ENCODE data around the gene UHMK1. TPM values are rescaled to one million over a fixed set of nuclear protein-coding genes. Genes with fewer than 3 reads are reported as not detected.
"Not testable (repeated sequence)": the region's sequence is repeated elsewhere in the genome, so short reads cannot be mapped to it uniquely, and the experiment has no call there.

UHMK1 gene
- total RNA-seq, result 10 to 100 TPM; 26.5 to 57.1 (median 43.3) TPM

DNA sequence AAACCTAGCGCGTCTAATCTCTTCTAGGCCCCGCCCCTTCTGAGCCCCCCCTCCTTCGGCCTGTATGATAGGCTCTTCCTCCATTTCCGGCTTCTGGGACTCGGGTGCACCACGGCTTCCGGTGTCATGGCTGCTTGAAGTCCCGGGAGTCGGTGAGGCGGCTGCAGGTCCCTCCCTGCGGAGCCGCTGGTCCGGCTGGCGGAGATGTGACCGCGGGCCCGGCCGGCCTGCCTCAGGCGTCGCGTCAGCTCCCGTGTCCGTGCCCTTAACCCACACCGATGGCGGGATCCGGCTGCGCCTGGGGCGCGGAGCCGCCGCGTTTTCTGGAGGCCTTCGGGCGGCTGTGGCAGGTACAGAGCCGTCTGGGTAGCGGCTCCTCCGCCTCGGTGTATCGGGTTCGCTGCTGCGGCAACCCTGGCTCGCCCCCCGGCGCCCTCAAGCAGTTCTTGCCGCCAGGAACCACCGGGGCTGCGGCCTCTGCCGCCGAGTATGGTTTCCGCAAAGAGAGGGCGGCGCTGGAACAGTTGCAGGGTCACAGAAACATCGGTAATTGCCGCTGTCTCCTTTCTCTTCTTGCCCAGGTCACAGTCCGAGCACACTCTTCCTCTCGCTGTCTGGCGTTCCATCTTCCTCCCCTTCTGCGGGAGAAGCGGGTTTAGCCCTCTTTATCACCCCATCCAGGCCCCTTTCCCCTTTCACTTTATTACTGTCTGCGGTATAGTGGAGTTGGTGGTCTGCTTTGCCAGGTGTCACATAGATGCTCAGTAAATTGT lies at the start of gene UHMK1:
TSS of gene UHMK1 (plus strand) at position 96 of the 773 bp plus-strand sequence. CDS start at position 279, 183 bp downstream.
- Histone ChIP-seq H3K9me3 (no peaks in the 10 kb centered on the region), H3K27ac (peak within 1 kb of the TSS; percentile 89 to 95 (median 92)), H3K4me1 (peaks cover 7 to 28% (median 12%) of the 10 kb centered on the region in 4 donors), H3K4me3 (peak within 1 kb of the TSS; percentile 79 to 96 (median 87)), H3K27me3 (peaks cover 7% of the 10 kb centered on the region), H3K36me3 (peaks cover 0 to 26% (median 11%) of the 10 kb centered on the region in 4 donors)
- 0% methylated on average over 9 to 47 of the region's 61 CpGs for WGBS, 2 donors (ENCODE audit: low coverage in 1 of 2)
- peak; percentile 67 to 77 (median 71) for TF ChIP-seq POLR2AphosphoS5 (IDR thresholded peaks at IDR 0.05)
- TF ChIP-seq EP300 (IDR thresholded peaks at IDR 0.05; ENCODE audit: low read depth), result no peak
- peak; percentile 68 for TF ChIP-seq POLR2A (IDR thresholded peaks at IDR 0.05)
- in situ Hi-C loops (cut with MboI; ENCODE audit: low pct_ligation_motif_present in 1 of 4, low pct_unique_long_range_greater_than_20kb in 1 of 4, low sequenced_read_pairs in 3 of 4) (no loop called here), intact Hi-C loops (cut with DNase I; ENCODE audit: low total_unique reads) (no loop called here)
- DNase-seq, result peak; percentile 92

- H3K9me3 ChIP-seq; H3K27me3 ChIP-seq; DNase-seq; in situ Hi-C loops (cut with MboI; ENCODE audit: low pct_ligation_motif_present in 1 of 4, low pct_unique_long_range_greater_than_20kb in 1 of 4, low sequenced_read_pairs in 3 of 4); H3K4me3 ChIP-seq; H3K36me3 ChIP-seq; H3K4me1 ChIP-seq; intact Hi-C loops (cut with DNase I; ENCODE audit: low total_unique reads); H3K27ac ChIP-seq: not testable (repeated sequence)
- WGBS, 2 donors (ENCODE audit: low coverage in 1 of 2), result 80 to 85% methylated on average over 1 to 3 of the region's 3 CpGs
These were observed 43.3 kb upstream of the UHMK1 start for GRCh38 chr1:162454361-162454760.

- intact Hi-C loops (cut with DNase I; ENCODE audit: low total_unique reads) (no loop called here), in situ Hi-C loops (cut with MboI; ENCODE audit: low pct_ligation_motif_present in 1 of 4, low pct_unique_long_range_greater_than_20kb in 1 of 4, low sequenced_read_pairs in 3 of 4) (no loop called here)
- H3K27ac ChIP-seq, result no peak overlapping the region
- no peaks in the 10 kb centered on the region for H3K27me3 ChIP-seq
- no peaks in the 10 kb centered on the region for H3K4me1 ChIP-seq
- TF ChIP-seq POLR2AphosphoS5 (IDR thresholded peaks at IDR 0.05), result no peak
- TF ChIP-seq, protein P1, sequence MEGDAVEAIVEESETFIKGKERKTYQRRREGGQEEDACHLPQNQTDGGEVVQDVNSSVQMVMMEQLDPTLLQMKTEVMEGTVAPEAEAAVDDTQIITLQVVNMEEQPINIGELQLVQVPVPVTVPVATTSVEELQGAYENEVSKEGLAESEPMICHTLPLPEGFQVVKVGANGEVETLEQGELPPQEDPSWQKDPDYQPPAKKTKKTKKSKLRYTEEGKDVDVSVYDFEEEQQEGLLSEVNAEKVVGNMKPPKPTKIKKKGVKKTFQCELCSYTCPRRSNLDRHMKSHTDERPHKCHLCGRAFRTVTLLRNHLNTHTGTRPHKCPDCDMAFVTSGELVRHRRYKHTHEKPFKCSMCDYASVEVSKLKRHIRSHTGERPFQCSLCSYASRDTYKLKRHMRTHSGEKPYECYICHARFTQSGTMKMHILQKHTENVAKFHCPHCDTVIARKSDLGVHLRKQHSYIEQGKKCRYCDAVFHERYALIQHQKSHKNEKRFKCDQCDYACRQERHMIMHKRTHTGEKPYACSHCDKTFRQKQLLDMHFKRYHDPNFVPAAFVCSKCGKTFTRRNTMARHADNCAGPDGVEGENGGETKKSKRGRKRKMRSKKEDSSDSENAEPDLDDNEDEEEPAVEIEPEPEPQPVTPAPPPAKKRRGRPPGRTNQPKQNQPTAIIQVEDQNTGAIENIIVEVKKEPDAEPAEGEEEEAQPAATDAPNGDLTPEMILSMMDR (IDR thresholded peaks at IDR 0.05), result no peak
- no peak for TF ChIP-seq EP300 (IDR thresholded peaks at IDR 0.05; ENCODE audit: low read depth)
- TF ChIP-seq POLR2A (IDR thresholded peaks at IDR 0.05), result no peak
- no peak for DNase-seq
- H3K36me3 ChIP-seq, result no peaks in the 10 kb centered on the region
- WGBS, 2 donors (ENCODE audit: low coverage in 1 of 2), result 85 to 89% methylated on average over 4 of the region's 4 CpGs
- H3K4me3 ChIP-seq, result no peak overlapping the region
- H3K9me3 ChIP-seq, result no peaks in the 10 kb centered on the region
These were observed 41.3 kb upstream of the UHMK1 start for GRCh38 chr1:162456323-162456722.

- Histone ChIP-seq H3K27me3 (no peaks in the 10 kb centered on the region), H3K36me3 (no peaks in the 10 kb centered on the region), H3K4me3 (no peak overlapping the region), H3K4me1 (no peaks in the 10 kb centered on the region), H3K27ac (no peak overlapping the region), H3K9me3 (no peaks in the 10 kb centered on the region)
- 86 to 98% methylated on average over 5 of the region's 5 CpGs for WGBS, 2 donors (ENCODE audit: low coverage in 1 of 2)
- intact Hi-C loops (cut with DNase I; ENCODE audit: low total_unique reads) (no loop called here), in situ Hi-C loops (cut with MboI; ENCODE audit: low pct_ligation_motif_present in 1 of 4, low pct_unique_long_range_greater_than_20kb in 1 of 4, low sequenced_read_pairs in 3 of 4) (no loop called here)
- TF ChIP-seq EP300 (IDR thresholded peaks at IDR 0.05; ENCODE audit: low read depth) (no peak), POLR2A (IDR thresholded peaks at IDR 0.05) (no peak), POLR2AphosphoS5 (IDR thresholded peaks at IDR 0.05) (no peak)
- TF ChIP-seq, protein P1 (IDR thresholded peaks at IDR 0.05), result no peak
- no peak for DNase-seq
These were observed 39.4 kb upstream of the UHMK1 start for GRCh38 chr1:162458236-162458635.

DNA sequence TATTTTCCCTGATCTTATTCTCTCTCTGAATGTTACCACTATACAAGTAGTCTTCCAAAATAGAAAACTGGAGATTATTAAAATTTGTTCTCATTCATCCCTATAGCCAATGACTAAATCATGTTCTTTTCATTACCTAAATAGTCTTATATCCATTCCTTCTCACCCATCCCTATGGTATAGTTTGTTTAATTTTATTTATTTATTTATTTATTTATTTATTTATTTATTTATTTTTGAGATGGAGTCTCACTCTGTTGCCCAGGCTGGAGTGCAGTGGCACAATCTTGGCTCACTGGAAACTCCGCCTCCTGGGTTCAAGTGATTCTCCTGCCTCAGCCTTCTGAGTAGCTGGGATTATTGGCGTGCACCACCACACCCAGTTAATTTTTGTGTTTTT lies 35.2 kb upstream of the UHMK1 start:
- H3K27me3 ChIP-seq; H3K4me1 ChIP-seq; H3K9me3 ChIP-seq; H3K27ac ChIP-seq; intact Hi-C loops (cut with DNase I; ENCODE audit: low total_unique reads); in situ Hi-C loops (cut with MboI; ENCODE audit: low pct_ligation_motif_present in 1 of 4, low pct_unique_long_range_greater_than_20kb in 1 of 4, low sequenced_read_pairs in 3 of 4); DNase-seq; H3K36me3 ChIP-seq; H3K4me3 ChIP-seq: not testable (repeated sequence)
- 94 to 100% methylated on average over 1 to 2 of the region's 2 CpGs for WGBS, 2 donors (ENCODE audit: low coverage in 1 of 2)

Measured in transverse colon (tissue), 4 donors.